ENCODE measurements around the gene WWC1. TPM values are rescaled to one million over a fixed set of nuclear protein-coding genes. Genes with fewer than 3 reads are reported as not detected.
A peak's percentile ranks its signal among the peaks of the same experiment; 100 is the strongest.
"Not testable (repeated sequence)": the region's sequence is repeated elsewhere in the genome, so short reads cannot be mapped to it uniquely, and the experiment has no call there.

The WWC1 gene
- polyA plus RNA-seq, 10 donors = 0.27 to 3.3 (median 1.2) TPM

DNA sequence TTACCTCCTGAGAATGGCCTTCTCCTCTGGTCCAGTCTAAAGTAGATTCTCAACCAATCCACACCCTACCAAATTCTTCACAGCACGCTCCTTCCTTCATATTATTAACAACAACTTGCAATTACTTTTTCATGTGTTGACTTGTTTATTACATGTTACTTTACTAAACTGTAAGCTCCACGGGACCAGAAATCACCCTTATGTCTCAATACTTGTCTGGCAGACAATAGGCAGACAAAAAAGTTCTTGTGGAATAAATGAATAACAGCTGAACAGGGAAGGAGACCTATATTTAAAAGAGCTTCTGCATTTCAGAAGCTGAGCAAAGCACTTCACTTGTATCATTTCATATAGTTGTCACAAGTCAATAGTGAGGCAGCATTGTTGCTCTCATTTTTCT lies 5.7 kb upstream of the WWC1 start:
- DNase-seq = no peak

DNA sequence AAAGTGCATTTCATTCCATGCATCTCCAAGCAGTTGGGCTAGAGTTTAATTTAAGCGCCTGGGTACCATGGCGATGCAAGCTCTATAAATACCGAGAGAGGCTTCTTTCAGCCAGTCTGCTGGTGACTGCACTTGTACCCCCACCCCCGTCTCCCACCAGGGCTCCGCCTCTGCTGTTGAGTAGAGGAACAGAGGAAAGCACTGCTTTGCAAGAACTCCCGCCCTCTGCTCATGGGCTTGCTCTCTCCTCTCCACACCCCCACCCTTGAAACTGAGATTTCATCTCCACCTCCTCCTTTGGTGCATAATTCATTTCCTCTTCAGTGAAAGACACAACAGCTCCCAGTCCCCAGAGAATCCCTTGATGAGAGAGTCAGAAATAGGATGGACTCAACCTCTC lies 5.1 kb upstream of the WWC1 start:
- DNase-seq = no peak

DNA sequence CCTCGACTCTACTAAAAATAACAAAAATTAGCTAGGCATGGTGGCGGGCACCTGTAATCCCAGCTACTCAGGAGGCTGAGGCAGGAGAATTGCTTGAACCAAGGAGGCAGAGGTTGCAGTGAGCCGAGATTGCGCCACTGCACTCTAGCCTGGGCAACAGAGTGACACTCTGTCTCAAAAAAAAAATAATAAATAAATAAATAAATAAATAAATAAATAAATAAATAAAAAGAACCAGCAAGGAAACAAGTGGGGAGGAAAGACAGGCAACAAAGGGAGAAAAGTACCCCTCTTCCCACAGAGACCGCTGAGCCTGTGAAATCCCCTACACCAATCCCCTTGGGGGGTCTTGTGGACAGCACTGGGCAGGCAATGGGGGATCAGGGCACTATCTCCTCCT lies 4.6 kb upstream of the WWC1 start:
- not testable (repeated sequence) for DNase-seq

DNA sequence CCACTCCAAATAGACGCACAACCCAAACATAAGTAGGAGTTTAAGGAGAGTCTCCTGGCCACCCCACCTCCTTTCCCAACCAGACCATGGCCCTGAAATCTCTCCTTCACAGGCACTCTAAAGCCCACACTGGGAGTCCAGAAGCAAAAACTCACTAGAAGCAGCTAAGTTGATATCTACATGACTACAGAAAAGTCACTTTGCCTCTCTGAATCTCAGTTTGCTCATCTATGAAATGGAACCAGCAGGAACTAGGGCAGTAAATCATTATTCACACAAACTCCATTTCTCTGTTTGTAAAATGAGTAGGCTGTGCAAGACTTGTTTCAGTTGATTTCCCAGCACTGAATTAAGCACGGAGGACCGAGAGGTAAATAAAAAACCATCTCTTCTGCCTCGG lies 4.1 kb upstream of the WWC1 start:
- DNase-seq = no peak

DNA sequence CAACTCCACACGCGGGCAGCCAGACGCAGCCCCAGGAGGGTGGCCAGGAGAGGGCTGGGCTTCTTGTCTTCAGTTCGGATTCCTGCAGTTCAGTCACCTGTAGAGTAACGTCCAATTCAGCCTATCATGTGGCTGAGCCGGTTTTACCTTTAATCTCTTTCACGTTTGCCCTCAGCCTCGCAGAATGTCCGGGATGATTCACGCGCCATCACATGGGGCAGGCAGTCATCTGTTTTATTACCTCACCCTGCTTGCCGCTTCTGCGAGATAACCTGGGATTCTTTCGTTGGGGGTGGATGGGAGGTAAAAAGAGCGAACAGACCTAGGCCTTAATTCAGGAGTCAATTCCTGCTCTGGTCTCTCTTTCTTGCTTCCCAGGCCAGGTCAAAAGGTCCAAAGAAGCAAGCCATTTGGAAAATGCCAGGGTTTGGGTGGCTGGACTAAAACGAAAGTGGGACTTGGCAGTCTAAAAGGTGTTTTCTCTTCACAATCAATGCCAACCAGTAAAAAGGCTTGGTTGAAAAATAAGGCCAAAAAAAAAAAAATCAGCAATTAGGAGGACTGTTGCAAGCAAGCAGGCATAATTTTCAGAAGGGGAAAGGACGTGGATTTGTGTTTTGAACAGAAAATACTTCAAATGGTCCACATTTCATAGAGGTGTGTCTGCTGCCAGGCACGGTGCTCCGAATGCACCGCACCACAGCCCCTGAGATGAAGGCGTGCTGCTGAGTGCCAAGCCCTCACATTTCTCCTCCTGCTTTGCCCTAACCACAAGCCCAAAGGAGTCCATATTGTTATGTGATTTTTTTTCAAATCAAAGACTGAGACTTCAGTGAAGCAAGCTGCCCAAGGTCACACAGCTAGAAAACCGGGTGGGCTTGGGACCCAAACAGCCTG lies 2.8 kb upstream of the WWC1 start:
- no peak for DNase-seq

DNA sequence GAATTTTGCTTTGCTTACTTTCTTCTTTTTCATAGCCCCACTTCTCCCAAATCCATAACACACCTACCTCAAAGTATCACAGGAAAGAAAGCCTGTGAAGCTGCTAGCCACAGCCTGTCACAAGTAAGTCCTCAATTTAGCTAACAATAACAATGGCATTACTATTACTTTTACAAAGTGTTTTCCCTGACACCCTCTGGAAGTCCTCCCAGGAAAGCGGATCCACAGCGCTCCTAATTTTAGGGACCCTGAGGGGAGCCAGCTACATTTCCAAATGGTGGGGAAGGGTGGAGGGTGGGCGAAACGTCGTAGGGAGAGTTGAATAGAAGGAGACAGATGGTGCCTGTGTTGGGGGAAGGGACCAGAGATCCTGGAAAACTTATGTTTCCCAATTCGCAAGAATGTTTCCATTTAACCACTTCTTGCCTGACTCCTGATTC lies 523 bp upstream of the WWC1 start:
- DNase-seq = no peak

DNA sequence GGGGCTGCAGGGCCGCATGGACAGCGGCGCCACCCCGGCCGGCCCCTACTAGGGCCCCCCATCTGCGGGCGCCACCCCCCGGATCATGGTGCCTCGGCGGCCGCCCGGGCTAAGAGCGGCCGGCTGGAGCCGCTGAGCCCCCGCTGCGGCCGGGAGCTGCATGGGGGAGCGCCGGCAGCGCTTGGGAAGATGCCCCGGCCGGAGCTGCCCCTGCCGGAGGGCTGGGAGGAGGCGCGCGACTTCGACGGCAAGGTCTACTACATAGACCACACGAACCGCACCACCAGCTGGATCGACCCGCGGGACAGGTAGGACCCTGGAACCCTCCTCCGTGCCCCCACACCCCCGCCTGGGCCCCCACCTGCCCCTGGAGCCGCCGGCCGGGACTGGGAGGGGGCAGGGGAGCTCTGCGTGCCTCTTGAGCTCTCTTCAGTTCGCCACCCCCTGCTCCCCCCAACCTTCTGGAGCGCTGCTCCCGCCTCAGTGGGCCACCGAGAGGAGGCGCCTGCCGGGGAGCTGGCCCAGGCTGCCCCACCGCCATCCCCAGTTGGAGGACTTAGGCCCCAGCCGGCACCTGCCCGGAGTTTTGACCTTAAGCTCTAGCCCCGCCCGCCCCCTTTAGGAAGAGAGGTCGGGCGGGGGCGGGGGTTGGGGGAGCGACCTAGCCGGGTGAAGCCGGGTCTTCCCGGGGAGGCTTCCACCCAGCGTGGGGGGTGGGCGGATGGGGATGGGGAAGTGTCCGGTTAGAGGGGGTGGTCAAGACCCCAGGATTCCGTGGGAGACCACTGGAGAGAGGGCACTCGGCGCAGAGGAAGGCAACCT lies 730 bp downstream of the WWC1 start:
- no peak for DNase-seq

DNA sequence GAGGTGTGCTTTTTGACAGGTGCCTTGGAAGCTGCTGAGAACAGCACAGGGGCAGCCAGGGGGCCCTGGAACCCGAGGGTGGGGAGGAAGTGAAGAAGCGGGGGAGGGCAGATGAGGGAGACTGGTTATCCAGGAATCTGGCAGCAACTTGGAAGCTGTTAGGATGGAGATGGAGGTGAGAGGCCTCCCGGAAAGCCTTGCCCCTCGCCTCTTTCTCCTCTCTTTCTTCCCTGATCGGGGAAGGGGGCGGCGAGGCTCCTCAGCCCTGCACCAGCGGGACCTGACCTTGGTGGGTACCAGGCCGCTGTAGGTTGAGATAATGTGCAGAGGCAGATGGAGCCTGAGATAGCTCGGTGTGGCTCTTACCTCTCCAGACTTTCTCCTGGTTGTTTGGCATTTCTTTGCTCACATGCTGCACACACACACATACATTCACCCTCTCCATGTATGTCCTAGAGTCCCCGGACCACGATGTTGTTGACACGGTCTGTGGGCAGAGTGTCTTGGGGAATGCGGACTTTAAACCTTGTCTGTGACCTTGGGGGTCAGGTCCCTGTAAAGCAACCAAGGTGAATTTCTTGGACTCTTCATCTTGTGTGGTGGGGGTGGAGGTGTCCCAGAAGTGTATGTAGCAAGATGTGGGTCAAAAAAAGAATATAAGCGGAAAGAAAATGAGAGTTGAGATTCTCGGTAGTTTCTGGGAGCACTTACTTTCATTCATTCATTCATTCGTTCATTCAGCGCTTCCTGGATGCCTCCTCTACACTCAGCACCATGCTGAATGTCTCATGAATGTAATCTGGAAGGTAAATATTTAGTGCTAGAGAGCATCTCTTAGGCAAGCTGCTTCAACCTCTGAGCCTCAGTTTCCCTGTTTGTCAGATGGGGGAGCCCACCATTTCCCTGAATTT lies 1.6 kb downstream of the WWC1 start:
- no peak for DNase-seq

DNA sequence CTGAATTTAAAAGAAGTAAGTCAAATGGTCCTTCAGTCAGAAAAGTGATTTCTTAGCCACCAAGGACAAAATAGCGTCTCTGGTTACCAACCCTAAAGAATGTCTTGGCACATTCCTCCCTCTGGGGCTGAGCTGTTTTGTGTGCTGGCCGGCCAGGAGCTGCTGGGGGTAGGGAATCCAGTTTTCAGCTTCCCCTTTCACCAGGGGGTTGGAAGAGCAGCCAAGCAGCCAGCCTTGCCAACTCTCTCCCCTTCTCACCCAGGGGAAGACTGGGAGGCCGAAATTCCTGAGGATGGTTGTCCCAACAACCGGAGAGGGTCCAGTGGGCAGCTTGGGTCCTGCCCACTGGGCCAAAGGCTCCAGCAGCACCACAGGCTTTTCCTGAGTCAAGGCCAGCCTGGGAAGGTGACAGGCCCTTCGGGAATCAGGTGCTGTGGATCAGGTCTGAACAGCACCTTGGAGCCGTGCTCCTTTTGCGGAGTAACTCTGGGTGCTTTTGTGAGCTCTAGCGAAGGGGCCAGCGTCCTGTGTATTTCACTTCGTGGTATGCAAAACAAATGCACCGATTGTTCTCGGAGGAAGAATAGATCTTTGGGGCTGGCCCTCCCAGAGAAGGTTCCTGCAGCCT lies 4.2 kb downstream of the WWC1 start:
- DNase-seq = peak in 1 of 3 donors; percentile 64

DNA sequence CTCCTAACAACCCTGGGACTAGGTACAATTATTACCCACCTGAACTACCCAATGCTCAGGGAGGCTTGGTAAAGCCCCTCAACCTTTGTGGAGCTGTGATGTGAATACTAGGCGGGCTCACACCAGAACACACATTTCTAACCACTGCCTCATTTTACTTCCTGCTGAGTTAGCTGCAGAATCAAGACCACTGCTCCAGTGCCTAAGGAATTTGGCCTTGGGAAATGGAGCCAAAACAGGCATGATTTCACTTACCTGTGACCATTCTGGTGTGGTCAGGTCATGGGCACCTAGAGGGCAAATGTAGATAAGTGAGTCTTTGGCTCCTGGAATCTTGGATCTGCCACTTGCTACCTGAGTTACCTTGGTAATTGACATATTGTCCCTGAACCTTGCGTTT lies 5.2 kb downstream of the WWC1 start:
- DNase-seq = no peak

DNA sequence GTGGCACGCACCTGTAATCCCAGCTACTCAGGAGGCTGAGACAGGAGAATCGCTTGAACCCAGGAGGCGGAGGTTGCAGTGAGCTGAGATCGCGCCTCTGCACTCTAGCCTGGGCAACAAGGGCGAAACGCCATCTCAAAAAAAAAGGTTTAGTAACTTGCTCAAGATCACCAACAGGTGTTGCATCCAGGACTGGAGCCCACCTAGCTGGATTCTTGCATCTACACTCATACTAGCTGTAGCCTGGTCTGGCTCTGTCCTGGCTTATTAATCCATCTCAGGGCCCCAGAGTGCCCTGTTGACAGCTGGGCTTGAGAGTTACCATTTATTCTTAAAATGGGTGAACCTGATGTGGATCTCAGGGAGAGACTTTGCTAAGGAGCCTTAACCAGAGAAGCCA lies 7.5 kb downstream of the WWC1 start:
- DNase-seq = no peak

DNA sequence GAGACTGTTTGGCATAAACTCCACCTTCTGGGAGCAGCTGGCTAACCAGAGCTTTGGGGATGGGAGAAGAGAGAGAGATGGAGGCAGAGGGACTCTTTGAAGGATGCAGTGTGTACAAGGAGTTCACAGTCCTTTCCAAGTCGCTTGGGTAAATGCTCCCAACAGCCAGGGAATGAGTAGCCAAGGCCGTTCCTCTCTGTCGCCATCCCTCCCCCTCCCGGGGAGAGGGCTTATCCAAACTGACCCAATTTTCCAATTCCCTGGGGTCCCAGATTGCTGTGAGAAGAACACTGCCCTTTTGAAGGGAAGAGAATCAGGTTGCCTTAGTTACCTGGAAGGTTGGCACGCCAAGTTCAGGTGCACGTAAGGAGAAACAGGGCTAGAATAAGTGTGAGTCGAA lies 7.9 kb downstream of the WWC1 start:
- no peak for DNase-seq

DNA sequence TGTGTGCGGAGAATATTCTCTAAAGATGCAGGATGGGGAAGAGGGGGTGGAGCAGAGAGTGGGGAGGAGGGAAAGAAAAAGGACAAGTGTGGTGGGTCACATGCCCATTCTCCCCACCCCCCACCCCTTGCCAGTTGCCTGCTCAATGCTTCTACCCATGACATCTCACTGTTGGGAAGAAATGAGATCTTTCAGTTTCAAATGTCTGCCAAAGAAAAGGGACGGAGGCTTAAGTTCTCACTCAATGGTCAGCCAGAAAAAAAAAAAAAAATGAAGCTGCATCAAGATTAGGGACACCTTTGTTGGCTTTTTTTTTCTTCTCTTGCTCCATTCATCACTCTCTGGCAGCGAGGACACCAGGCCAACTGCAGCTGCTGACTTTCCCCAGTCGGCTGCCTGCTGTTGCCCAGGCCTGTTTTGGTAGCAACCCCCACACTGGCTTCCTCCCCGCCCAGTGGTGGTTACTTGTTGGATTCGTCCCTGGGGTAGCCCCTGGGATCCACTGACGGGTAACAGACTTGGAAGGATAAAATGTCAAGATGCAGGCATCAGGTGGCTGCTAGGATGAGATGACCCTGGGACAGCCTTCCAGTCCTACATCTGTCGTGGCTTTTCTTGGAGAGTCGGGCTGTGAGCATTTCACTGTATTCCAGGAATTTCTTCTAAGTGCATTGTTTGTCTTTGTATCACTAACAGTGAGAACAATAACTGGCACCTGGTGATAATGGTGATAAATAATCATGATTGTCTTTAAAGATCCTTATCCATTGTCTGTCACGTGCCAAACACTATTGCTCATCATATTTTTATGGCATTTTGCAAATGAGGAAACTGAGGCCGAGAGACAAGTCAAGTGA lies 9.1 kb downstream of the WWC1 start:
- DNase-seq = no peak

DNA sequence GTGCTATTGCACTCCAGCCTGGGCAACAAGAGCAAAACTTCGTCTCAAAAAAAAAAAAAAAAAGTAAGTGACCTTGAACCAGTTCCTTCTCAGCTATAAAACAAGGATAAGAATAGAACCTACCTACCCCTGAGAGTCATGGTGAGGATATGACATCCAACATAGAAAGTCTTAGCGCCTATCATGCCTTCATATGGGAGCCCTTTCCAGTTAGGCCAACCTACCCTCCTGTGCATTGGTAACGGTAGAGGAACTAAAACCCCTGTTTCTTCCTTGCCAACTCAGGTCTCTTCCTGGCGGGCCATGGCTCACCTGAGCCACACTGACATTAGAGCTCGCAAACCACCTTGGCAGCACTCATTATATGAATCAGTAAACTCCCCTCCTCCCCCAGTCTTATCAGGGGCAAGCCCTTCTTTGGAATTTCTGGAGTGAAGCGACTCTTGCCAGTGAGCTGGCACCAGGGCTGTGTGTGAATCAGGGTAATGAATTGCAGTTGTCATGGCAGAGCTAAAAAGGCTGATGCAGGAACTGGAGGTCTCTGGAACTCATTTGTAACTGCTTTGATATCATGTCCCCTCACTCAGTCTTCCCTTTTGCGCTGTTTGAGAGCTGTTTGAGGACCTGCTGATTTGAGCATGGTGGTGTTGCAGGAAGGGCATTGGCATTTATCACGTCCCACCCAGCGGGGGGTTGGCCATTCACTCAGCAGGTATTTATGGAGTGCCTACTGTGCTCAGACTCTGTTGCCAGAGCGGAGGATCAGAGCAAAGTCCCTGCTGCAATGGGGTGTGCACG lies 10.3 kb downstream of the WWC1 start:
- no peak for DNase-seq

DNA sequence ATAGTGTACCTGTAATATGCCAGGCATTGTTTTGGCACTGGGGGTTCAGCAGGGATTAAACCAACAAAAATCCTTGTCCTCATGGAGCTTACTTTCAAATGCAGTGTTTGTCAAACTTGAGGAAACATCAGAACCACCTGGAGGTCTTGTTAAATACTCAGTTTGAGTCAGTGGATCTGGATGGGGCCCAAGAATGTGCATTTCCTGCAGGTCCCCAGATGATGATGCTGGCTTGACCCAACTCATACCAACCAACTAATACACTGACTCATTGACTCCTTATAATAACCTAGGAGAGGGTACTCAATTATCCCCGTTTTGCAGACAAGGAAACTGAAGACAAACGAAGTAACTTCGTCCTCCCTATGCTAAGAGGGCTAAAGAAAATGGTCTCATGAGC lies 11.3 kb downstream of the WWC1 start:
- DNase-seq = no peak

DNA sequence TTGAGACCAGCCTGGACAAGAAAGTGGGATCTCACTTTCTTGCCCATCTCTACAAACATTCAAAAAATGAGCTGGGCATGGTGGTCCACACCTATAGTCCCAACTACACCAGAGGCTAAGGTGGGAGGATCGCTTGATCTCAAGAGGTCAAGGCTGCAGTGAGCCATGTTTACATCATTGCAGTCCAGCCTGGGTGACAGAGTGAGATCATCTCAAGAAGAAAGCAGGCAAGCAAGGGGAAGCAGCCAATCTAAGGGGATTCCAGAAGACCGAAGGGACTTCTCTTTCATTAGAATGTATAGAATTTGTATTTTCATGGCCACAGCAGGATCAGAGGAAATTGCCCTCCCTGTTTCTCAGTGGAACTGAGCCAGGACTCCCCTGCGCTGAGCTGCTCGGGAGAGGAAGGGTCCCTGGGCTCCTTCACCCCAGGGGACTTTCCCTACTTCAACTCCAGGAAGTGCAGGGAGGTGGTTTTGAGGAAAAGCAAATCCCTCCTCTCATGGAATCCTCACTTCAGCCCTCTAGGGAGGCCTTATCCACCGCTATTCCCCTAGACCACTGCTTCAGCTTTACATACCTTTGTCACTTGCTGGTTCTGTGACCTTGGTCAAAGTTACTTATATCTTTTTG lies 12.1 kb downstream of the WWC1 start:
- DNase-seq = no peak

DNA sequence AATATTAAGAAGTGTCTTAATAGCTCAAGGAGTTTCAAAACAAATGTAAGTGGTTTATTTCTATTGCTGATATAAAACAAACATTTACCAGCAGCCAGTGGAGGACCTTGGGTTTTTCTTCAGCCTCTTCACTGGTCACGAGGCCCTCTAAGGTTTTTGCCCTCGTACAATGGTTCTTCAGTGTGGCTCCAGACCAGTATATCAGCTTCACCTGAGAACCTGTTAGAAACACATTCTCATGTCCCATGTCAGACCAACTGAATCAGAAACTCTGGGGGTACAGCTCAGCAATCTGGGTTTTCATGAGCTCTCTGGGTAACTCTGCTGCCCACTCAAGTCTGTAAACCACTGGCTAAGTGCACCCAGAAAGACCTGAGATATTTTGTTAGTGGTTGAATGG lies 12.9 kb downstream of the WWC1 start:
- DNase-seq = no peak

DNA sequence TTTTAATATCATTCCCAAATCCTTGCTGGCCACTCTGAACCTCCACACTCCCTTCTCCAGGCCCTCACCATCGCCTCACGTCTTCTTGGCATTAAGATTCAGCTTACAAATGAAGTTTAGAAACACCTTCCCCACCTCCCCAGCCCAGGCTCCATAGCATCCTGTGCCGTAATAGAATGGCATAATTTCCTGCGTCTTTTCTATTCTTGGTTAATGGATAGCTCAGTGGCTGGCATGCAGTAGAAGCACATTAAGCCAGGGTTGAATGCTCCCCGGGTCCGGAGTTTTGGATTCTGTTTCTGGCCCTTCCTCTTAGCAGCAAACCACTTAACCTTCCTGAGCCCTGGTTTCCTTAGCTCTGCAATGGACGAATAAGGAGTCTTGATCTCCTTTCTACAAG lies 13.8 kb downstream of the WWC1 start:
- DNase-seq = no peak

DNA sequence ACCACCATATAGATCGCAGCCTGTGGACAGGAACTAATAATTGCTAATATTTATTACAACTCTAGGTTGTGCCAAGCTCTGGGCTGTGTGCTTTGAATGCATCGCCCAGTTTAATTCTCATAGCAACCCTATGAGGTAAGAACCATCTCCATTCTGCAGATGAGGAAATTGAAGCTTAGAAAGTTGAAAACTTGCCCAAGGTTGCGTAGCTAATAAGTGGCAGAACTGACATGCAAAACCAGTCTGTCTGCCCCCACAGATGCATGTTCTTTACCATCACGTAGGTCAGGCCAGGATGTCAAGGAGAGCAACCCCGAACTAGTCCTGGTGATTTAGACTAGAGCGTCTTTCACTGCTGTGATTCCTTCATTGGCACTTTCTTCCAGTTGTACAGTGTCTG lies 15.6 kb downstream of the WWC1 start:
- no peak for DNase-seq

All from muscle of back (tissue), 11 donors.